ENCODE results near the gene SLC30A3.

DNA sequence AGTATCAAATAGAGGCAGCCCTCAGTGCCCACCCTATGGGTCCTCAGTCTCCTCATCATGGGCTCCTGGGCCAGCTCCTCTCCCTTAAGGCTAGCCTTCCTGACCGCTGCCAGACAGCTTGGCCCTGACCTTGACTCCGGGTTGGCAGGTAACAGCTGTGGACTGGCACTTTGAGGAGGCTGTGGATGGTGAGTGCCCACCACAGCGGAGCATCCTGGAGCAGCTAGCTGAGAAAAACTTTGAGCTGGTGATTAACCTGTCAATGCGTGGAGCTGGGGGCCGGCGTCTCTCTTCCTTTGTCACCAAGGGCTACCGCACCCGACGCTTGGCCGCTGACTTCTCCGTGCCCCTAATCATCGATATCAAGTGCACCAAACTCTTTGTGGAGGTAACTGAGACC is 26.7 kb downstream of the SLC30A3 start:
- no peak for TF ChIP-seq EZH2 (optimal IDR thresholded peaks at IDR 0.05; ENCODE audit: low read depth, low read length)
- TF ChIP-seq, protein P1, sequence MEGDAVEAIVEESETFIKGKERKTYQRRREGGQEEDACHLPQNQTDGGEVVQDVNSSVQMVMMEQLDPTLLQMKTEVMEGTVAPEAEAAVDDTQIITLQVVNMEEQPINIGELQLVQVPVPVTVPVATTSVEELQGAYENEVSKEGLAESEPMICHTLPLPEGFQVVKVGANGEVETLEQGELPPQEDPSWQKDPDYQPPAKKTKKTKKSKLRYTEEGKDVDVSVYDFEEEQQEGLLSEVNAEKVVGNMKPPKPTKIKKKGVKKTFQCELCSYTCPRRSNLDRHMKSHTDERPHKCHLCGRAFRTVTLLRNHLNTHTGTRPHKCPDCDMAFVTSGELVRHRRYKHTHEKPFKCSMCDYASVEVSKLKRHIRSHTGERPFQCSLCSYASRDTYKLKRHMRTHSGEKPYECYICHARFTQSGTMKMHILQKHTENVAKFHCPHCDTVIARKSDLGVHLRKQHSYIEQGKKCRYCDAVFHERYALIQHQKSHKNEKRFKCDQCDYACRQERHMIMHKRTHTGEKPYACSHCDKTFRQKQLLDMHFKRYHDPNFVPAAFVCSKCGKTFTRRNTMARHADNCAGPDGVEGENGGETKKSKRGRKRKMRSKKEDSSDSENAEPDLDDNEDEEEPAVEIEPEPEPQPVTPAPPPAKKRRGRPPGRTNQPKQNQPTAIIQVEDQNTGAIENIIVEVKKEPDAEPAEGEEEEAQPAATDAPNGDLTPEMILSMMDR (IDR thresholded peaks at IDR 0.05; ENCODE audit: low read length), result no peak

Measured in MM.1S (cell line).